H1 (cell line): ENCODE measurements around the gene HS1BP3. TPM values are rescaled to one million over a fixed set of nuclear protein-coding genes. Genes with fewer than 3 reads are reported as not detected.

Experiments used
- CTCF ChIA-PET: fragments of 300-600 bp; sonication (Branson Sonifier 250); formaldehyde crosslinking; loops from one replicate; lab custom pipeline; 2021; ENCODE audit not compliant: partially characterized antibody; lab: Charles Lee
- POLR2A ChIA-PET: fragments of 300-600 bp; sonication (Branson Sonifier 250); formaldehyde crosslinking; loops from one replicate; lab custom pipeline; 2021; ENCODE audit warnings: inconsistent platforms; ENCODE audit not compliant: partially characterized antibody; lab: Charles Lee
- DNase-seq, 2 experiments: peaks; one replicate each; pipeline versions ENCODE4 v3.0.0 to v3.0.0-alpha.2; 2010 to 2022; ENCODE audit warnings: low spot score in 2 of 2, low read depth in 1 of 2, mixed read lengths in 1 of 2
- FAIRE-seq: peaks from 2 replicates; lab custom pipeline; 2011; peaks lifted over from hg19 to GRCh38; lab: Jason Lieb, UNC
- H2AFZ ChIP-seq: 2 replicates; pipeline ENCODE4 v1.8.1; 2012; ENCODE audit warnings: low read length, inconsistent platforms
- H2AK5ac ChIP-seq: 2 replicates; pipeline ENCODE4 v1.6.1; 2013; ENCODE audit warnings: low read depth, low read length
- H2BK120ac ChIP-seq: replicated peaks from 2 replicates; pipeline ENCODE3; 2013; ENCODE audit warnings: low read depth, low read length, inconsistent platforms
- H2BK12ac ChIP-seq: 2 replicates; pipeline ENCODE4 v1.6.1; 2013; ENCODE audit warnings: low read depth, low read length
- H2BK15ac ChIP-seq: 2 replicates; pipeline ENCODE4 v1.6.1; 2013; ENCODE audit warnings: low read length
- H2BK20ac ChIP-seq: 2 replicates; pipeline ENCODE4 v1.6.1; 2013; ENCODE audit warnings: low read length
- H2BK5ac ChIP-seq: 2 replicates; pipeline ENCODE4 v1.6.1; 2013; ENCODE audit warnings: low read depth, low read length
- H3K14ac ChIP-seq: 2 replicates; pipeline ENCODE4 v1.6.1; 2013; ENCODE audit warnings: inconsistent platforms; ENCODE audit not compliant: insufficient read length
- H3K18ac ChIP-seq: 2 replicates; pipeline ENCODE4 v1.6.1; 2013; ENCODE audit warnings: low read length; ENCODE audit errors: extremely low read depth
- H3K23ac ChIP-seq: 2 replicates; pipeline ENCODE4 v1.6.1; 2013; ENCODE audit warnings: inconsistent platforms; ENCODE audit not compliant: insufficient read length
- H3K23me2 ChIP-seq: 2 replicates; pipeline ENCODE4 v1.6.1; 2013; ENCODE audit warnings: low read depth, low read length
- H3K27ac ChIP-seq: 2 replicates; pipeline ENCODE4 v1.6.1; 2011; ENCODE audit warnings: low read depth, low read length, inconsistent platforms
- H3K27me3 ChIP-seq, 4 experiments: replicated peaks in 1 of 4; 1 replicate in 1 of 4; 2 replicates in 3 of 4; pipeline versions ENCODE4 v1.6.1 to v1.8.1; 2011 to 2013; ENCODE audit warnings: low read length in 3 of 4, mild to moderate bottlenecking in 3 of 4, inconsistent platforms in 2 of 4, mixed read lengths in 2 of 4, moderate library complexity in 1 of 4; ENCODE audit not compliant: control insufficient read depth in 3 of 4, insufficient read depth in 3 of 4; ENCODE audit errors: extremely low read depth in 1 of 4
- H3K36me3 ChIP-seq, 4 experiments: 2 replicates each; pipeline versions ENCODE4 v1.6.1 to v1.8.1; 2011 to 2013; ENCODE audit warnings: mild to moderate bottlenecking in 4 of 4, low read length in 3 of 4, moderate library complexity in 2 of 4, control low read depth in 1 of 4, inconsistent platforms in 1 of 4; ENCODE audit not compliant: insufficient read depth in 4 of 4, control insufficient read depth in 2 of 4
- H3K4ac ChIP-seq: replicated peaks from 2 replicates; pipeline ENCODE3; 2013; ENCODE audit warnings: low read length, low read depth, mixed read lengths, inconsistent platforms; ENCODE audit not compliant: insufficient read length
- H3K4me1 ChIP-seq, 4 experiments: replicated peaks in 1 of 4; 1 replicate in 1 of 4; 2 replicates in 3 of 4; pipeline versions ENCODE4 v1.6.1 to v1.8.1; 2011 to 2013; ENCODE audit warnings: low read length in 3 of 4, inconsistent platforms in 2 of 4, mixed read lengths in 1 of 4; ENCODE audit not compliant: insufficient read depth in 4 of 4, control insufficient read depth in 3 of 4
- H3K4me2 ChIP-seq, 2 experiments: 2 replicates each; pipeline versions ENCODE4 v1.6.1 to v1.8.1; 2011 to 2013; ENCODE audit warnings: low read depth in 2 of 2, low read length in 2 of 2, control low read depth in 1 of 2, inconsistent platforms in 1 of 2, mild to moderate bottlenecking in 1 of 2; ENCODE audit not compliant: insufficient read depth in 1 of 2
- H3K4me3 ChIP-seq, 4 experiments: fragments of 200-600, 300-600 bp in 1 of 4; sonication (generic), shearing (Covaris generic), sonication (Bioruptor Twin) in 1 of 4; 2 replicates each; pipeline versions ENCODE4 v1.5.1 to v1.8.1; 2011 to 2016; ENCODE audit warnings: low read length in 4 of 4, low read depth in 3 of 4, control low read depth in 2 of 4, inconsistent platforms in 2 of 4, mild to moderate bottlenecking in 2 of 4, mixed read lengths in 1 of 4, moderate library complexity in 1 of 4; ENCODE audit not compliant: insufficient read depth in 2 of 4; ENCODE audit errors: extremely low read depth in 1 of 4
- H3K56ac ChIP-seq: replicated peaks from 2 replicates; pipeline ENCODE3; 2013; ENCODE audit warnings: low read depth, mild to moderate bottlenecking, mixed read lengths, low read length, inconsistent platforms; ENCODE audit not compliant: insufficient read length
- H3K79me1 ChIP-seq: 2 replicates; pipeline ENCODE4 v1.6.1; 2013; ENCODE audit warnings: low read depth, low read length, control low read depth
- H3K79me2 ChIP-seq, 2 experiments: 2 replicates each; pipeline versions ENCODE4 v1.6.1 to v1.8.1; 2012 to 2013; ENCODE audit warnings: low read length in 2 of 2, mild to moderate bottlenecking in 2 of 2, inconsistent platforms in 1 of 2; ENCODE audit not compliant: insufficient read depth in 2 of 2, control insufficient read depth in 1 of 2
- H3K9ac ChIP-seq, 4 experiments: replicated peaks in 1 of 4; 1 replicate in 1 of 4; 2 replicates in 3 of 4; pipeline versions ENCODE4 v1.6.1 to v1.8.1; 2011 to 2013; ENCODE audit warnings: low read depth in 3 of 4, low read length in 3 of 4, control low read depth in 2 of 4, mild to moderate bottlenecking in 2 of 4, moderate library complexity in 2 of 4, inconsistent platforms in 1 of 4; ENCODE audit errors: extremely low read depth in 1 of 4
- H3K9me3 ChIP-seq, 2 experiments: 2 replicates each; pipeline versions ENCODE4 v1.6.1 to v1.8.1; 2012 to 2013; ENCODE audit warnings: mild to moderate bottlenecking in 2 of 2, moderate library complexity in 2 of 2, control low read depth in 1 of 2, inconsistent platforms in 1 of 2, low read depth in 1 of 2, low read length in 1 of 2, mixed read lengths in 1 of 2; ENCODE audit not compliant: insufficient read depth in 2 of 2
- H4K20me1 ChIP-seq, 2 experiments: replicated peaks in 1 of 2; 2 replicates each; pipeline versions ENCODE3 to v1.8.1; 2011 to 2013; ENCODE audit warnings: inconsistent platforms in 2 of 2, low read length in 2 of 2, mild to moderate bottlenecking in 1 of 2; ENCODE audit not compliant: insufficient read depth in 2 of 2, control insufficient read depth in 1 of 2
- H4K5ac ChIP-seq: 2 replicates; pipeline ENCODE4 v1.6.1; 2013; ENCODE audit warnings: low read length, low read depth, mixed read lengths, inconsistent platforms; ENCODE audit not compliant: insufficient read length
- H4K8ac ChIP-seq: 2 replicates; pipeline ENCODE4 v1.8.0; 2013; ENCODE audit warnings: mild to moderate bottlenecking, moderate library complexity, low read length, inconsistent platforms; ENCODE audit not compliant: insufficient read depth; ENCODE audit errors: extremely low read depth
- H4K91ac ChIP-seq: replicated peaks from 2 replicates; pipeline ENCODE3; 2013; ENCODE audit warnings: low read length, mixed read lengths, inconsistent platforms; ENCODE audit not compliant: insufficient read length
- ASH2L ChIP-seq: fragments of 200-600, 300-600 bp; sonication (generic); IDR thresholded peaks from one replicate; pipeline ENCODE4 v1.7.1; 2017; ENCODE audit warnings: low read length
- CBX8 ChIP-seq: fragments of 300-800, 300-1000 bp; sonication (generic); IDR thresholded peaks from 2 replicates; pipeline ENCODE4 v1.7.1; 2016; ENCODE audit warnings: low read depth, low read length, borderline replicate concordance
- E2F6 ChIP-seq: IDR thresholded peaks from 2 replicates; pipeline ENCODE4 v1.6.1; 2012; ENCODE audit warnings: inconsistent platforms
- GABPA ChIP-seq: IDR thresholded peaks from 2 replicates; pipeline ENCODE4 v1.6.1; 2011; ENCODE audit warnings: mild to moderate bottlenecking, low read length, moderate library complexity, borderline replicate concordance; ENCODE audit not compliant: insufficient read depth
- PHF8 ChIP-seq: fragments of 200-600 bp; sonication (generic); conservative IDR thresholded peaks from 2 replicates; pipeline ENCODE4 v1.7.1; 2012; ENCODE audit warnings: low read depth, mild to moderate bottlenecking, inconsistent platforms, low read length, moderate library complexity
- RBBP5 ChIP-seq: IDR thresholded peaks from 2 replicates; pipeline ENCODE4 v1.7.1; 2012; ENCODE audit warnings: low read depth, mild to moderate bottlenecking, inconsistent platforms, low read length, moderate library complexity, borderline replicate concordance
- SIN3A ChIP-seq, 2 experiments: IDR thresholded peaks in 1 of 2; conservative IDR thresholded peaks in 1 of 2; 2 replicates each; pipeline ENCODE4 v1.6.1; 2011 to 2012; ENCODE audit warnings: low read length in 2 of 2, improper control_type of control experiment in 1 of 2, low read depth in 1 of 2, mild to moderate bottlenecking in 1 of 2
- SIRT6 ChIP-seq: IDR thresholded peaks from one replicate; pipeline ENCODE4 v1.7.1; 2012; ENCODE audit warnings: low read length, inconsistent platforms
- TBP ChIP-seq: IDR thresholded peaks from 2 replicates; pipeline ENCODE4 v1.6.1; 2011; ENCODE audit warnings: low read depth, low read length, improper control_type of control experiment
- TCF12 ChIP-seq: IDR thresholded peaks from 2 replicates; pipeline ENCODE4 v1.6.1; 2011; ENCODE audit warnings: low read depth, mild to moderate bottlenecking, low read length
- ZNF274 ChIP-seq: IDR thresholded peaks from 2 replicates; pipeline ENCODE4 v1.7.0; 2012; ENCODE audit warnings: low read length, borderline replicate concordance; ENCODE audit errors: extremely low read depth
- WGBS, 2 experiments: shearing (Covaris generic) in 1 of 2; methylation state at CpG; one replicate each; pipeline versions ENCODE4 v1.1.6 to v1.1.7; 2013 to 2015; ENCODE audit warnings: low lambda C conversion rate in 2 of 2, mixed read lengths in 2 of 2, inconsistent platforms in 1 of 2, low coverage in 1 of 2, missing lambda C conversion rate in 1 of 2; ENCODE audit not compliant: insufficient replicate concordance in 2 of 2, insufficient coverage in 1 of 2, insufficient read length in 1 of 2; ENCODE audit errors: extremely low coverage in 1 of 2, missing lambda C conversion rate in 1 of 2; 5-methylcytosine and 5-hydroxymethylcytosine counted together
- polyA plus RNA-seq, 7 experiments: library from polyadenylated mRNA; depleted of rRNA in 3 of 7; stranded (reverse) in 5 of 7; unstranded in 2 of 7; fragments of >200 nt in 5 of 7; fragments of 200-250 nt in 2 of 7; gene quantifications; 1 replicate in 5 of 7; 2 replicates in 1 of 7; 4 replicates in 1 of 7; pipeline versions ENCODE4 v1.2.1 to v1.2.3, GENCODE V29; 2011 to 2013; ENCODE audit warnings: missing spikeins in 2 of 7, mixed read lengths in 2 of 7
- total RNA-seq: library from RNA; stranded (reverse); fragmentation: NEBNext Ultra II Directional; extraction: Animal tissue kit (Norgen Biotek cat#: 25700); gene quantifications from 2 replicates; pipeline ENCODE4 v1.2.1, GENCODE V29; 2021

HS1BP3 gene
- total and polyA plus RNA-seq, 2 of the 8 experiments (the other 6 are each of a cell fraction or from before 2014, with no cell fraction given) = 11.1 to 11.3 TPM

- no peak overlapping the region for H2BK20ac ChIP-seq
- no peak overlapping the region for H3K14ac ChIP-seq
- H3K9me3 ChIP-seq = no peaks in the 10 kb centered on the region
- CTCF ChIA-PET = interaction anchor here (0.6 to 5.4 kb wide), 8 partner anchors 9 to 357 kb away, joined by 3 to 42 read pairs (median 8); no protein-coding TSS in a partner anchor
- no peak overlapping the region for H3K9ac ChIP-seq
- no peak overlapping the region for H2AFZ ChIP-seq
- no peak overlapping the region for H4K8ac ChIP-seq
- H3K4ac ChIP-seq = no peak overlapping the region
- H3K27me3 ChIP-seq = no peaks in the 10 kb centered on the region
- WGBS, 2 experiments = 90% methylated on average over 6 of the region's 6 CpGs; no CpG with 5 or more reads in 1 of the 2 experiments
- H3K56ac ChIP-seq = no peak overlapping the region
- H3K18ac ChIP-seq = no peak overlapping the region
- no peak overlapping the region for H3K4me3 ChIP-seq
- H3K4me2 ChIP-seq = no peak overlapping the region
- H3K23ac ChIP-seq = no peak overlapping the region
- peaks cover 3 to 4% of the 10 kb centered on the region in 2 experiments for H4K20me1 ChIP-seq
- H3K4me1 ChIP-seq = no peaks in the 10 kb centered on the region; a peak in 1 of 7 replicates
- no peak overlapping the region for H4K5ac ChIP-seq
- no peak overlapping the region for H2BK120ac ChIP-seq
- no peaks in the 10 kb centered on the region; the same call in 1 of the 2 replicates for H3K79me1 ChIP-seq
- no peak overlapping the region for H2BK5ac ChIP-seq
- DNase-seq (no peak), FAIRE-seq (no peak)
- H2BK15ac ChIP-seq = no peak overlapping the region
- no peaks in the 10 kb centered on the region for H3K79me2 ChIP-seq
- no peak overlapping the region for H4K91ac ChIP-seq
- POLR2A ChIA-PET = no interaction called here
- no peak overlapping the region for H3K27ac ChIP-seq
- H3K36me3 ChIP-seq = peaks cover 0 to 9% (median 2%) of the 10 kb centered on the region in 4 experiments; a peak in 2 of 8 replicates
- no peak overlapping the region for H2BK12ac ChIP-seq
- H3K23me2 ChIP-seq = no peaks in the 10 kb centered on the region
- no peak overlapping the region for H2AK5ac ChIP-seq
- TF ChIP-seq ZNF274 (no peak), E2F6 (no peak), RBBP5 (no peak), TBP (no peak), ASH2L (no peak), TCF12 (no peak), CBX8 (no peak), SIN3A (conservative IDR thresholded peaks at IDR 0.05 in 1 of 2, IDR thresholded peaks at IDR 0.05 in 1 of 2; ENCODE audit: low read depth in 1 of 2, low read length in 2 of 2) (no peak), GABPA (no peak), SIRT6 (no peak), PHF8 (no peak)
Measured at GRCh38 chr2:20684581-20685063, 33.7 kb upstream of the HS1BP3 start.
